ENCODE data around the gene CR1L. TPM values are rescaled to one million over a fixed set of nuclear protein-coding genes. Genes with fewer than 3 reads are reported as not detected.

The CR1L gene
- total and polyA plus RNA-seq, 9 of the 15 experiments (the other 6 are each of a cell fraction or from before 2014, with no cell fraction given), result 10.1 to 74.8 (median 34.3) TPM

DNA sequence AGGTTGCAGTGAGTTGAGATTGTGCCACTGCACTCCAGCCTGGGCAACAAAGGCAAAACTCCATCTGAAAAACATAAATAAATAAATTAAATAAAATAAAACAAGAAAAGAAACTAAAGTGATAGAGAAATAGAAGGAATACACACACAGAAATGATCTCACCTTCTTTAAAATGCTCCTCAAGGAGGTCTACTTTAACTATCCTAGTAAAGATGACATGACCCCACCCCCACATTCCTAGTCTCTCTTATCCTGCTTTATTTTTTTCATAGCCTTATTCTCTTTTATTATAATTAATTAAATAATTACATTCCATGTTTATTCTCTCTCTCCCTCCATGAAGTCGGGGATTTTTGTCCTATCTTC is 18.0 kb upstream of the CR1L start (continued):
- TF ChIP-seq, protein P1, sequence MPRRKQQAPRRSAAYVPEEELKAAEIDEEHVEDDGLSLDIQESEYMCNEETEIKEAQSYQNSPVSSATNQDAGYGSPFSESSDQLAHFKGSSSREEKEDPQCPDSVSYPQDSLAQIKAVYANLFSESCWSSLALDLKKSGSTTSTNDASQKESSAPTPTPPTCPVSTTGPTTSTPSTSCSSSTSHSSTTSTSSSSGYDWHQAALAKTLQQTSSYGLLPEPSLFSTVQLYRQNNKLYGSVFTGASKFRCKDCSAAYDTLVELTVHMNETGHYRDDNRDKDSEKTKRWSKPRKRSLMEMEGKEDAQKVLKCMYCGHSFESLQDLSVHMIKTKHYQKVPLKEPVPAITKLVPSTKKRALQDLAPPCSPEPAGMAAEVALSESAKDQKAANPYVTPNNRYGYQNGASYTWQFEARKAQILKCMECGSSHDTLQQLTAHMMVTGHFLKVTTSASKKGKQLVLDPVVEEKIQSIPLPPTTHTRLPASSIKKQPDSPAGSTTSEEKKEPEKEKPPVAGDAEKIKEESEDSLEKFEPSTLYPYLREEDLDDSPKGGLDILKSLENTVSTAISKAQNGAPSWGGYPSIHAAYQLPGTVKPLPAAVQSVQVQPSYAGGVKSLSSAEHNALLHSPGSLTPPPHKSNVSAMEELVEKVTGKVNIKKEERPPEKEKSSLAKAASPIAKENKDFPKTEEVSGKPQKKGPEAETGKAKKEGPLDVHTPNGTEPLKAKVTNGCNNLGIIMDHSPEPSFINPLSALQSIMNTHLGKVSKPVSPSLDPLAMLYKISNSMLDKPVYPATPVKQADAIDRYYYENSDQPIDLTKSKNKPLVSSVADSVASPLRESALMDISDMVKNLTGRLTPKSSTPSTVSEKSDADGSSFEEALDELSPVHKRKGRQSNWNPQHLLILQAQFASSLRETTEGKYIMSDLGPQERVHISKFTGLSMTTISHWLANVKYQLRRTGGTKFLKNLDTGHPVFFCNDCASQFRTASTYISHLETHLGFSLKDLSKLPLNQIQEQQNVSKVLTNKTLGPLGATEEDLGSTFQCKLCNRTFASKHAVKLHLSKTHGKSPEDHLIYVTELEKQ (CRISPR knock-in tag; IDR thresholded peaks at IDR 0.05), result no peak
- TF ChIP-seq ZFP36 (IDR thresholded peaks at IDR 0.05; ENCODE audit: low read depth, low read length, partially characterized antibody) (no peak), TRIM24 (IDR thresholded peaks at IDR 0.05) (no peak), RBFOX2 (IDR thresholded peaks at IDR 0.05; ENCODE audit: low read depth, low read length) (peak; percentile 60), RBM34 (IDR thresholded peaks at IDR 0.05; ENCODE audit: borderline replicate concordance, insufficient read depth, low read length) (no peak), CBFA2T2 (conservative IDR thresholded peaks at IDR 0.05) (no peak), ZNF274 (IDR thresholded peaks at IDR 0.05; ENCODE audit: borderline replicate concordance, low read depth, low read length) (0 out of 2 replicates have a peak, but pooled peaks have one; percentile 4), GATA2 (CRISPR knock-in tag; IDR thresholded peaks at IDR 0.05) (no peak), ZSCAN29 (IDR thresholded peaks at IDR 0.05) (no peak), FOXK2 (conservative IDR thresholded peaks at IDR 0.05 in 1 of 2, IDR thresholded peaks at IDR 0.05 in 1 of 2; ENCODE audit: low read depth in 2 of 2) (no peak), MAFF (IDR thresholded peaks at IDR 0.05; ENCODE audit: low read length) (no peak), PHB2 (IDR thresholded peaks at IDR 0.05; ENCODE audit: low read depth) (no peak), JUND (IDR thresholded peaks at IDR 0.05; ENCODE audit: borderline replicate concordance, low read depth, low read length) (no peak), JUND (tag; IDR thresholded peaks at IDR 0.05; ENCODE audit: borderline replicate concordance, low read depth, low read length) (no peak)
- TF ChIP-seq, protein P2, sequence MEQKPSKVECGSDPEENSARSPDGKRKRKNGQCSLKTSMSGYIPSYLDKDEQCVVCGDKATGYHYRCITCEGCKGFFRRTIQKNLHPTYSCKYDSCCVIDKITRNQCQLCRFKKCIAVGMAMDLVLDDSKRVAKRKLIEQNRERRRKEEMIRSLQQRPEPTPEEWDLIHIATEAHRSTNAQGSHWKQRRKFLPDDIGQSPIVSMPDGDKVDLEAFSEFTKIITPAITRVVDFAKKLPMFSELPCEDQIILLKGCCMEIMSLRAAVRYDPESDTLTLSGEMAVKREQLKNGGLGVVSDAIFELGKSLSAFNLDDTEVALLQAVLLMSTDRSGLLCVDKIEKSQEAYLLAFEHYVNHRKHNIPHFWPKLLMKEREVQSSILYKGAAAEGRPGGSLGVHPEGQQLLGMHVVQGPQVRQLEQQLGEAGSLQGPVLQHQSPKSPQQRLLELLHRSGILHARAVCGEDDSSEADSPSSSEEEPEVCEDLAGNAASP (IDR thresholded peaks at IDR 0.05), result 0 out of 2 replicates have a peak, but pooled peaks have one; percentile 3

Measured in K562 (cell line).